Measurements from ENCODE around the gene RABEP1. TPM values are rescaled to one million over a fixed set of nuclear protein-coding genes. Genes with fewer than 3 reads are reported as not detected.

RABEP1 gene
- polyA plus RNA-seq, 3 donors, result 12.7 to 19.1 (median 13.7) TPM

- Histone ChIP-seq H3K27ac (ENCODE audit: low read depth in 1 of 2, low read length in 2 of 2) (no peak overlapping the region), H3K4me1 (ENCODE audit: control insufficient read depth in 1 of 2, insufficient read depth in 2 of 2, low read length in 2 of 2) (no peaks in the 10 kb centered on the region), H3K27me3 (ENCODE audit: control insufficient read depth in 2 of 2, insufficient read depth in 2 of 2, low read length in 2 of 2) (no peaks in the 10 kb centered on the region), H3K4me2 (replicated peaks; ENCODE audit: extremely low read depth, low read length, poor library complexity, severe bottlenecking) (no peak overlapping the region), H3K79me2 (ENCODE audit: insufficient read depth, low read length) (no peaks in the 10 kb centered on the region), H4K20me1 (ENCODE audit: insufficient read depth, low read length) (no peaks in the 10 kb centered on the region), H2AFZ (ENCODE audit: insufficient read depth, low read depth, low read length, poor library complexity, severe bottlenecking) (no peak overlapping the region), H3K36me3 (replicated peaks in 1 of 2; ENCODE audit: control insufficient read depth in 1 of 2, insufficient read depth in 2 of 2, low read length in 2 of 2) (peaks cover 93 to 96% of the 10 kb centered on the region in 2 donors), H3K9ac (ENCODE audit: insufficient read depth, low read length, poor library complexity, severe bottlenecking) (no peak overlapping the region), H3K9me3 (replicated peaks in 1 of 2; ENCODE audit: control insufficient read depth in 1 of 2, insufficient read depth in 1 of 2, low read length in 2 of 2) (no peaks in the 10 kb centered on the region), H3K4me3 (replicated peaks in 1 of 3; ENCODE audit: low read depth in 2 of 3, low read length in 3 of 3) (no peak overlapping the region)
- H3K27ac Mint-ChIP-seq, result peak overlapping the region in 6 of 7 donors; percentile 5 to 72 (median 21)
- H3K4me3 Mint-ChIP-seq, result no peak overlapping the region
- WGBS (ENCODE audit: insufficient coverage), result 61% methylated on average over 3 of the region's 3 CpGs
- H3K27me3 Mint-ChIP-seq (ENCODE audit: low read depth in 3 of 3), result peaks cover 0 to 1% (median 0%) of the 10 kb centered on the region in 3 donors
- peaks cover 79 to 87% of the 10 kb centered on the region in 2 donors for H3K36me3 Mint-ChIP-seq
- no peak for TF ChIP-seq CTCF (IDR thresholded peaks at IDR 0.05)
- intact Hi-C loops (cut with micrococcal nuclease), result no loop called here
- H3K4me1 Mint-ChIP-seq, result peaks cover 3% of the 10 kb centered on the region
- no peaks in the 10 kb centered on the region for H3K9me3 Mint-ChIP-seq
- no peak for DNase-seq
These were observed 96.6 kb downstream of the RABEP1 start for GRCh38 chr17:5378566-5379207.

GRCh38 chr17:5379351-5380107 is 97.4 kb downstream of the RABEP1 start:
- no peaks in the 10 kb centered on the region for H3K9me3 Mint-ChIP-seq
- intact Hi-C loops (cut with micrococcal nuclease), result no loop called here
- TF ChIP-seq CTCF (IDR thresholded peaks at IDR 0.05), result no peak
- Histone ChIP-seq H4K20me1 (ENCODE audit: insufficient read depth, low read length) (no peaks in the 10 kb centered on the region), H3K36me3 (replicated peaks in 1 of 2; ENCODE audit: control insufficient read depth in 1 of 2, insufficient read depth in 2 of 2, low read length in 2 of 2) (peaks cover 96 to 99% of the 10 kb centered on the region in 2 donors), H3K27me3 (ENCODE audit: control insufficient read depth in 2 of 2, insufficient read depth in 2 of 2, low read length in 2 of 2) (no peaks in the 10 kb centered on the region), H2AFZ (ENCODE audit: insufficient read depth, low read depth, low read length, poor library complexity, severe bottlenecking) (no peak overlapping the region), H3K4me1 (ENCODE audit: control insufficient read depth in 1 of 2, insufficient read depth in 2 of 2, low read length in 2 of 2) (no peaks in the 10 kb centered on the region), H3K9me3 (replicated peaks in 1 of 2; ENCODE audit: control insufficient read depth in 1 of 2, insufficient read depth in 1 of 2, low read length in 2 of 2) (no peaks in the 10 kb centered on the region), H3K27ac (ENCODE audit: low read depth in 1 of 2, low read length in 2 of 2) (no peak overlapping the region), H3K9ac (ENCODE audit: insufficient read depth, low read length, poor library complexity, severe bottlenecking) (no peak overlapping the region), H3K79me2 (ENCODE audit: insufficient read depth, low read length) (no peaks in the 10 kb centered on the region), H3K4me2 (replicated peaks; ENCODE audit: extremely low read depth, low read length, poor library complexity, severe bottlenecking) (no peak overlapping the region), H3K4me3 (replicated peaks in 1 of 3; ENCODE audit: low read depth in 2 of 3, low read length in 3 of 3) (no peak overlapping the region)
- no peak for DNase-seq
- H3K4me1 Mint-ChIP-seq, result peaks cover 3% of the 10 kb centered on the region
- peaks cover 0 to 1% (median 0%) of the 10 kb centered on the region in 3 donors for H3K27me3 Mint-ChIP-seq (ENCODE audit: low read depth in 3 of 3)
- 92% methylated on average over 9 of the region's 11 CpGs for WGBS (ENCODE audit: insufficient coverage)
- H3K36me3 Mint-ChIP-seq, result peaks cover 82 to 89% of the 10 kb centered on the region in 2 donors
- H3K27ac Mint-ChIP-seq, result peak overlapping the region in 2 of 7 donors; percentile 5 to 11
- H3K4me3 Mint-ChIP-seq, result no peak overlapping the region
